SK-N-SH (cell line): ENCODE measurements around the gene ATP6V0E2.

Source experiments
- CHD2 ChIP-seq: fragments of 150-350 bp; IDR thresholded peaks from 2 replicates; pipeline ENCODE4 v1.6.1; 2018; ENCODE audit warnings: low read length; ENCODE audit not compliant: partially characterized antibody
- CTCF ChIP-seq: fragments of 200-600 bp; sonication (generic); IDR thresholded peaks from 2 replicates; pipeline ENCODE4 v1.6.1; 2017; ENCODE audit warnings: antibody characterized with exemption, mild to moderate bottlenecking, moderate library complexity
- FOXJ3 ChIP-seq: sonication (generic); formaldehyde crosslinking; IDR thresholded peaks from 2 replicates; pipeline ENCODE4 v1.5.1; 2020; ENCODE audit warnings: mild to moderate bottlenecking, missing genetic modification reagents
- MAX ChIP-seq: IDR thresholded peaks from 2 replicates; pipeline ENCODE4 v1.4.0; 2012; ENCODE audit warnings: low read depth
- MXI1 ChIP-seq: IDR thresholded peaks from 2 replicates; pipeline ENCODE4 v1.6.1; 2012; ENCODE audit warnings: mild to moderate bottlenecking, low read depth, low read length, improper control_type of control experiment
- RCOR1 ChIP-seq: fragments of 150-350 bp; IDR thresholded peaks from 2 replicates; pipeline ENCODE4 v1.6.1; 2017; ENCODE audit warnings: antibody characterized with exemption, low read length
- REST ChIP-seq: IDR thresholded peaks from 2 replicates; pipeline ENCODE4 v1.6.1; 2012; ENCODE audit warnings: mild to moderate bottlenecking, low read depth, low read length, moderate library complexity
- TAF1 ChIP-seq: IDR thresholded peaks from 2 replicates; pipeline ENCODE4 v1.6.1; 2012; ENCODE audit warnings: low read depth, mild to moderate bottlenecking, low read length, moderate library complexity, borderline replicate concordance
- TEAD4 ChIP-seq: IDR thresholded peaks from 2 replicates; pipeline ENCODE4 v1.4.0; 2012; ENCODE audit warnings: mild to moderate bottlenecking, borderline replicate concordance; ENCODE audit not compliant: insufficient read depth
- YY1 ChIP-seq: IDR thresholded peaks from 2 replicates; pipeline ENCODE4 v1.4.0; 2012; ENCODE audit warnings: low read depth, mild to moderate bottlenecking
- ZBTB33 ChIP-seq: IDR thresholded peaks from 2 replicates; pipeline ENCODE4 v1.4.0; 2012; ENCODE audit warnings: low read depth, borderline replicate concordance

GRCh38 chr7:149830997-149831740 is 42.6 kb upstream of the ATP6V0E2 start:
- TF ChIP-seq CTCF (no peak), TAF1 (no peak), MAX (no peak), REST (no peak), RCOR1 (no peak), ZBTB33 (no peak), TEAD4 (no peak), CHD2 (no peak), FOXJ3 (CRISPR knock-in tag) (no peak), YY1 (no peak), MXI1 (no peak)
